GM23338 (cell line): Measurements from ENCODE around the gene NAA11.

ENCODE experiments used
- EZH2 ChIP-seq: fragments of 200-600 bp; sonication (generic); IDR thresholded peaks from one replicate; pipeline ENCODE4 v1.8.0; 2017; ENCODE audit warnings: antibody characterized with exemption, mild to moderate bottlenecking, low read depth; ENCODE audit not compliant: unreplicated experiment
- NANOG ChIP-seq: IDR thresholded peaks from 2 replicates; pipeline ENCODE4 v1.6.1; 2016; ENCODE audit warnings: antibody characterized with exemption, borderline replicate concordance
- POLR2AphosphoS5 ChIP-seq: IDR thresholded peaks from 2 replicates; pipeline ENCODE4 v1.6.1; 2016; ENCODE audit warnings: antibody characterized with exemption, low read depth
- REST ChIP-seq: IDR thresholded peaks from one replicate; pipeline ENCODE4 v1.6.1; 2018; ENCODE audit warnings: antibody characterized with exemption; ENCODE audit not compliant: unreplicated experiment
- TF ChIP-seq, protein P1 (sequence below), 2 experiments: fragments of 200-600 bp in 1 of 2; sonication (generic) in 1 of 2; conservative IDR thresholded peaks; 2 replicates each; pipeline versions ENCODE4 v1.5.1 to v1.6.1; 2016 to 2017; ENCODE audit warnings: antibody characterized with exemption in 2 of 2, low read depth in 2 of 2, mild to moderate bottlenecking in 2 of 2, moderate library complexity in 1 of 2

DNA sequence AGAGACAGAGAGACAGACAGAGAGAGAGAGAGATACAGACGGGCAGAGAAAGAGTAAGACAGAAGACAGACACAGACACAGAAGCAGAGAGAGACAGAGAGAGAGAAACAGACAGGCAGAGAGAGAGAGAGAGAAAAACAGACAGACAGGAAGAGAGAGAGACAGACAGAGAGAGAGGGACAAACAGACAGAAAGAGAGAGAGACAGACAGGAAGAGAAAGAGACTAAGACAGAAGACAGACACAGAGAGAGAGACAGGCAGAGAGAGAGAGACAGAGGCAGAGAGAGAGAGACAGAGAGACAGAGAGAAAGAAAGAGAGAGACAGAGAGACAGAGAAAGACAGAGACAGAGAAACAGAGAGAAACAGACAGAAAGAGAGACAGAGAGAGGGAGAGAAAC lies 27.2 kb upstream of the NAA11 start:
- TF ChIP-seq, protein P1, sequence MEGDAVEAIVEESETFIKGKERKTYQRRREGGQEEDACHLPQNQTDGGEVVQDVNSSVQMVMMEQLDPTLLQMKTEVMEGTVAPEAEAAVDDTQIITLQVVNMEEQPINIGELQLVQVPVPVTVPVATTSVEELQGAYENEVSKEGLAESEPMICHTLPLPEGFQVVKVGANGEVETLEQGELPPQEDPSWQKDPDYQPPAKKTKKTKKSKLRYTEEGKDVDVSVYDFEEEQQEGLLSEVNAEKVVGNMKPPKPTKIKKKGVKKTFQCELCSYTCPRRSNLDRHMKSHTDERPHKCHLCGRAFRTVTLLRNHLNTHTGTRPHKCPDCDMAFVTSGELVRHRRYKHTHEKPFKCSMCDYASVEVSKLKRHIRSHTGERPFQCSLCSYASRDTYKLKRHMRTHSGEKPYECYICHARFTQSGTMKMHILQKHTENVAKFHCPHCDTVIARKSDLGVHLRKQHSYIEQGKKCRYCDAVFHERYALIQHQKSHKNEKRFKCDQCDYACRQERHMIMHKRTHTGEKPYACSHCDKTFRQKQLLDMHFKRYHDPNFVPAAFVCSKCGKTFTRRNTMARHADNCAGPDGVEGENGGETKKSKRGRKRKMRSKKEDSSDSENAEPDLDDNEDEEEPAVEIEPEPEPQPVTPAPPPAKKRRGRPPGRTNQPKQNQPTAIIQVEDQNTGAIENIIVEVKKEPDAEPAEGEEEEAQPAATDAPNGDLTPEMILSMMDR (conservative IDR thresholded peaks at IDR 0.05; ENCODE audit: low read depth in 2 of 2) = no peak
- TF ChIP-seq EZH2 = no peak
- no peak for TF ChIP-seq NANOG
- no peak for TF ChIP-seq REST
- TF ChIP-seq POLR2AphosphoS5 = no peak
